Endodermal cell (in vitro differentiated cells): ENCODE measurements around the gene SCIN. TPM values are rescaled to one million over a fixed set of nuclear protein-coding genes. Genes with fewer than 3 reads are reported as not detected.

Experiments used
- DNase-seq: peaks from one replicate; pipeline ENCODE4 v3.0.0-alpha.2; 2017
- H3K27ac ChIP-seq: 2 replicates; pipeline ENCODE4 v1.5.1; 2013; ENCODE audit warnings: mild to moderate bottlenecking, low read depth, low read length, moderate library complexity
- H3K27me3 ChIP-seq: 2 replicates; pipeline ENCODE4 v1.6.1; 2013; ENCODE audit warnings: mild to moderate bottlenecking, low read length, moderate library complexity; ENCODE audit not compliant: insufficient read depth, control insufficient read depth, poor library complexity, severe bottlenecking
- H3K36me3 ChIP-seq: 2 replicates; pipeline ENCODE4 v1.7.0; 2013; ENCODE audit warnings: mild to moderate bottlenecking, low read length, moderate library complexity; ENCODE audit not compliant: control insufficient read depth, insufficient read depth
- H3K4me1 ChIP-seq: one replicate; pipeline ENCODE4 v1.7.0; 2013; ENCODE audit warnings: low read length; ENCODE audit not compliant: control insufficient read depth, insufficient read depth
- H3K4me3 ChIP-seq: 2 replicates; pipeline ENCODE4 v1.5.1; 2013; ENCODE audit warnings: mild to moderate bottlenecking, low read length, moderate library complexity
- H3K9ac ChIP-seq: 2 replicates; pipeline ENCODE4 v1.6.1; 2013; ENCODE audit warnings: mild to moderate bottlenecking, low read length, moderate library complexity; ENCODE audit not compliant: poor library complexity, severe bottlenecking; ENCODE audit errors: extremely low read depth
- H3K9me3 ChIP-seq: 2 replicates; pipeline ENCODE4 v1.6.1; 2013; ENCODE audit warnings: mild to moderate bottlenecking, low read length, moderate library complexity; ENCODE audit not compliant: control insufficient read depth
- H3K27ac Mint-ChIP-seq: 2 replicates; pipeline ENCODE4 v1.8.0; 2020; ENCODE audit warnings: mixed read lengths
- H3K27me3 Mint-ChIP-seq: 2 replicates; pipeline ENCODE4 v1.8.0; 2021; ENCODE audit warnings: mild to moderate bottlenecking, mixed read lengths; ENCODE audit not compliant: insufficient read depth
- H3K36me3 Mint-ChIP-seq: 2 replicates; pipeline ENCODE4 v1.8.0; 2020; ENCODE audit warnings: low read depth, mixed read lengths
- H3K4me1 Mint-ChIP-seq: 2 replicates; pipeline ENCODE4 v1.8.0; 2020; ENCODE audit warnings: mixed read lengths
- H3K4me3 Mint-ChIP-seq: 2 replicates; pipeline ENCODE4 v1.8.0; 2020; ENCODE audit warnings: mild to moderate bottlenecking, moderate library complexity, mixed read lengths
- H3K9me3 Mint-ChIP-seq: 2 replicates; pipeline ENCODE4 v1.8.0; 2020; ENCODE audit warnings: mild to moderate bottlenecking, mixed read lengths
- WGBS, 2 experiments: methylation state at CpG; one replicate each; pipeline versions ENCODE4 v1.1.5 to v1.1.7; 2013; ENCODE audit warnings: missing lambda C conversion rate in 2 of 2, mixed read lengths in 1 of 2; ENCODE audit not compliant: insufficient coverage in 1 of 2, insufficient read length in 1 of 2; 5-methylcytosine and 5-hydroxymethylcytosine counted together
- total RNA-seq, 2 donors: library from RNA; stranded (reverse); fragmentation: NEBNext Ultra II Directional in 1 of 2; extraction: Animal tissue kit (Norgen Biotek cat#: 25700) in 1 of 2; gene quantifications; 2 replicates in 1 of 2; 3 replicates in 1 of 2; pipeline ENCODE4 v1.2.1, GENCODE V29; 2021
- TF ChIP-seq, protein P1 (sequence below): fragments of 200-600 bp; sonication (generic); conservative IDR thresholded peaks from 2 replicates; pipeline ENCODE4 v1.5.0; 2021; ENCODE audit warnings: antibody characterized with exemption, mild to moderate bottlenecking

The SCIN gene
- total RNA-seq, 2 donors from 2014 or later, result 0.15 TPM; not detected in 1

DNA sequence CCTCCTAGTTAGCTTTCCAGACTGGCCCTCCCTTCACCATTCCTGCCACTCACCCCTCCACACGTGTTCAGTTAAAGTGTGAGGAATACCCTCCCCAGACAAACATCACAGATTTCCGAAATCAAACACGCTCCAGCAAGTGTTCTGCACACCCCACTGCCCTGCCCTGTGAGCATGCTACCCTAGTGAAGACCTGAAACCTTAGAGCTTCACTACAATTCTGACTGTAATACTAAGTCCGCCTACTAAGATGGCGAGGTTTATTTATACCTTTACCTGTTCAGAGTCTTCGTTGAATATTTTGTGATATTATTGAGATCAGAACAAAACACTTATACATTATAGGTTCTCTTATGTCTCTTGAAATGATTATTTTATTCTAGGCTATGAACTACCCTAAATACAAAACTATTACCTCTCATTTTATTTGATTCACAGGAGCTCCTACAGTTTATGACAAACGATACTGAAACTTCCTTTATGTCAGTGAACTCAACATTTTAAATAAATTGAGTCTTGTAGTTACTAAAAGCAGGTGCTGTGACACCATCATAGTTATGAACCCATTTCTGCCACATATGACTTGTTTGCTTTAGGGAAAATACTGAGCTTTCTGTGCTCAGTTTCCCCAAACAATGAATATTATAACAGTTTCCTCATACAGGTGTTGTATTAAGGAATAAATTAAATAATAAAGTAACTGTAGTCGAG lies 8.6 kb downstream of the SCIN start:
- WGBS, 2 experiments, result 87 to 89% methylated on average over 1 to 7 of the region's 8 CpGs
- Histone ChIP-seq H3K4me3 (no peak overlapping the region), H3K27me3 (peaks cover 8% of the 10 kb centered on the region), H3K4me1 (no peaks in the 10 kb centered on the region), H3K9me3 (no peaks in the 10 kb centered on the region), H3K27ac (no peak overlapping the region), H3K9ac (no peak overlapping the region), H3K36me3 (no peaks in the 10 kb centered on the region)
- Mint-ChIP-seq H3K27ac (no peak overlapping the region), H3K9me3 (no peaks in the 10 kb centered on the region), H3K27me3 (peaks cover 2% of the 10 kb centered on the region), H3K4me1 (no peaks in the 10 kb centered on the region), H3K36me3 (no peaks in the 10 kb centered on the region), H3K4me3 (no peak overlapping the region)
- DNase-seq, result no peak
- TF ChIP-seq, protein P1, sequence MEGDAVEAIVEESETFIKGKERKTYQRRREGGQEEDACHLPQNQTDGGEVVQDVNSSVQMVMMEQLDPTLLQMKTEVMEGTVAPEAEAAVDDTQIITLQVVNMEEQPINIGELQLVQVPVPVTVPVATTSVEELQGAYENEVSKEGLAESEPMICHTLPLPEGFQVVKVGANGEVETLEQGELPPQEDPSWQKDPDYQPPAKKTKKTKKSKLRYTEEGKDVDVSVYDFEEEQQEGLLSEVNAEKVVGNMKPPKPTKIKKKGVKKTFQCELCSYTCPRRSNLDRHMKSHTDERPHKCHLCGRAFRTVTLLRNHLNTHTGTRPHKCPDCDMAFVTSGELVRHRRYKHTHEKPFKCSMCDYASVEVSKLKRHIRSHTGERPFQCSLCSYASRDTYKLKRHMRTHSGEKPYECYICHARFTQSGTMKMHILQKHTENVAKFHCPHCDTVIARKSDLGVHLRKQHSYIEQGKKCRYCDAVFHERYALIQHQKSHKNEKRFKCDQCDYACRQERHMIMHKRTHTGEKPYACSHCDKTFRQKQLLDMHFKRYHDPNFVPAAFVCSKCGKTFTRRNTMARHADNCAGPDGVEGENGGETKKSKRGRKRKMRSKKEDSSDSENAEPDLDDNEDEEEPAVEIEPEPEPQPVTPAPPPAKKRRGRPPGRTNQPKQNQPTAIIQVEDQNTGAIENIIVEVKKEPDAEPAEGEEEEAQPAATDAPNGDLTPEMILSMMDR, result no peak

DNA sequence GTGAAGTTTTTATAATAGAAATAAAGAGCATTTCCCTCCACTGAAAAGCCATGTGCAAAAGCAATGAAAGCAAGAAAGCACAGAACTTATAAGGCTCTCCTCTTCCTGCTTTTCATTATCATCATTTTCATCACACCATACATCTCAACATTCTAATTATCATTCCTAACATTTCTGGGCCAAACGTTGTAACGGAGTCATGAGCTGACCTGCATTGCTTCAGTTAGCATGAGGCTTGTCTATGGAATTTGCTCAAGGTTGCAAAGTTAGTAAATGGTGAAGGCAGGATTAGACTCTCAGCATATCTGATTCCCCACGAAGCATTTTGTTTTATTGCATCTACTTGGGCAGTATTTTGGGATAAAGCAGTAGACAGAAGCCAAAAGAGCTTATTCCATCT lies 11.4 kb downstream of the SCIN start:
- H3K36me3 Mint-ChIP-seq, result no peaks in the 10 kb centered on the region
- H3K27ac Mint-ChIP-seq, result no peak overlapping the region
- H3K27me3 Mint-ChIP-seq, result no peaks in the 10 kb centered on the region
- Histone ChIP-seq H3K4me1 (no peaks in the 10 kb centered on the region), H3K4me3 (no peak overlapping the region), H3K36me3 (no peaks in the 10 kb centered on the region), H3K27me3 (no peaks in the 10 kb centered on the region), H3K9me3 (no peaks in the 10 kb centered on the region), H3K9ac (no peak overlapping the region), H3K27ac (no peak overlapping the region)
- TF ChIP-seq, protein P1, result no peak
- 89 to 100% methylated on average over 1 to 3 of the region's 3 CpGs for WGBS, 2 experiments
- DNase-seq, result no peak
- no peak overlapping the region for H3K4me3 Mint-ChIP-seq
- H3K4me1 Mint-ChIP-seq, result no peaks in the 10 kb centered on the region
- H3K9me3 Mint-ChIP-seq, result no peaks in the 10 kb centered on the region

DNA sequence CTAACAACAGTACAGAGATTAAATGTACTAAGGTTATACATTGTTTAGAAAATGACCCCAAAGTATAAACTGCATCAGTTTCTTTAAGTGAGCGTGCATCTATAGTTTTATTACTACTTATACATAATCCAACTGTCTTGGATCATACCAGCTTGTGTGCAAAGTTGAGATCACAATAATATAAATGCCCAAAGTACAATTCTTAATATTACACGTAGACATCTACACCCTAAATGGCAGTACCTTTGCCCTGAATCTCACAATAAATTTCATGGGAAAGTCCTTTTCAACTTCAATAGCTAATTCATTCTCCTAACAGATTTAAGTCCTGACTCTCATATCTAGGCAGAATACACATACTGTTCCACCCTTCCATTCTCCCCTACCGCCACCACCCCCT lies 11.8 kb downstream of the SCIN start:
- H3K27me3 Mint-ChIP-seq, result no peaks in the 10 kb centered on the region
- no peak overlapping the region for H3K27ac Mint-ChIP-seq
- H3K36me3 Mint-ChIP-seq, result no peaks in the 10 kb centered on the region
- Histone ChIP-seq H3K4me3 (no peak overlapping the region), H3K4me1 (no peaks in the 10 kb centered on the region), H3K36me3 (no peaks in the 10 kb centered on the region), H3K9ac (no peak overlapping the region), H3K27ac (no peak overlapping the region), H3K27me3 (no peaks in the 10 kb centered on the region), H3K9me3 (no peaks in the 10 kb centered on the region)
- 78 to 90% methylated on average over 2 to 3 of the region's 3 CpGs for WGBS, 2 experiments
- no peaks in the 10 kb centered on the region for H3K9me3 Mint-ChIP-seq
- H3K4me3 Mint-ChIP-seq, result no peak overlapping the region
- DNase-seq, result no peak
- no peaks in the 10 kb centered on the region for H3K4me1 Mint-ChIP-seq
- TF ChIP-seq, protein P1, result no peak
